ENCODE measurements around the gene SORCS3.

The SORCS3 gene

DNA sequence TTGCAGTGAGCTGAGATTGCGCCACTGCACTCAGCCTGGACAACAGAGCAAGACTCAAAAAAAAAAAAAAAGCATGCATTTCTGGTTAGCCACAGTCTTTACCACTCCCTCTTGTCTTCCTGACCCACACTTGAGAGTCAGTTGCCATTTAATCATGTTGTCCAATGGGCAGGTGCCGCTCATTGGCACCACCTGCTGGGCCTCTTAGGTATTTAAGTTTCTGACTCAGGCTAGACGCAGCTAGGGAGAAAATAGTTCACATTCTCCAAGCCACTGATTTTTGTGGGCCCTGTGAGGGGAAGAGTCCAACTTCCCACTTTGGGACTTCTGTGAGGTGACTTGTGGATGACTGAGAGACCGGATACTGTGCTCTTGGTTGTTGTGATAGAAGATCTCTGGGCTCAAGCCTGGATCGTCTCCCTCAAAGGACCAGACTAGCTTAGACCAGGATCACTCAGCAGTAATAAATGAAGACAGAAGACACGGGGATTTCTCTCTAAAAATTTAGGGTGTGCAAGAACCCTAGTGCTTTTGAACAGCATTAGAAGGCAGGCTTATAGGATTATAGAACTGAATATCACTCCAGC, 26.8 kb upstream of the SORCS3 start:
- no peak for DNase-seq (ENCODE audit: low read depth)
- TF ChIP-seq, protein P1, sequence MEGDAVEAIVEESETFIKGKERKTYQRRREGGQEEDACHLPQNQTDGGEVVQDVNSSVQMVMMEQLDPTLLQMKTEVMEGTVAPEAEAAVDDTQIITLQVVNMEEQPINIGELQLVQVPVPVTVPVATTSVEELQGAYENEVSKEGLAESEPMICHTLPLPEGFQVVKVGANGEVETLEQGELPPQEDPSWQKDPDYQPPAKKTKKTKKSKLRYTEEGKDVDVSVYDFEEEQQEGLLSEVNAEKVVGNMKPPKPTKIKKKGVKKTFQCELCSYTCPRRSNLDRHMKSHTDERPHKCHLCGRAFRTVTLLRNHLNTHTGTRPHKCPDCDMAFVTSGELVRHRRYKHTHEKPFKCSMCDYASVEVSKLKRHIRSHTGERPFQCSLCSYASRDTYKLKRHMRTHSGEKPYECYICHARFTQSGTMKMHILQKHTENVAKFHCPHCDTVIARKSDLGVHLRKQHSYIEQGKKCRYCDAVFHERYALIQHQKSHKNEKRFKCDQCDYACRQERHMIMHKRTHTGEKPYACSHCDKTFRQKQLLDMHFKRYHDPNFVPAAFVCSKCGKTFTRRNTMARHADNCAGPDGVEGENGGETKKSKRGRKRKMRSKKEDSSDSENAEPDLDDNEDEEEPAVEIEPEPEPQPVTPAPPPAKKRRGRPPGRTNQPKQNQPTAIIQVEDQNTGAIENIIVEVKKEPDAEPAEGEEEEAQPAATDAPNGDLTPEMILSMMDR (conservative IDR thresholded peaks at IDR 0.05; ENCODE audit: low read depth, low read length): peak; percentile 70
- H3K4me3 ChIP-seq (ENCODE audit: low read length): no peak overlapping the region

DNA sequence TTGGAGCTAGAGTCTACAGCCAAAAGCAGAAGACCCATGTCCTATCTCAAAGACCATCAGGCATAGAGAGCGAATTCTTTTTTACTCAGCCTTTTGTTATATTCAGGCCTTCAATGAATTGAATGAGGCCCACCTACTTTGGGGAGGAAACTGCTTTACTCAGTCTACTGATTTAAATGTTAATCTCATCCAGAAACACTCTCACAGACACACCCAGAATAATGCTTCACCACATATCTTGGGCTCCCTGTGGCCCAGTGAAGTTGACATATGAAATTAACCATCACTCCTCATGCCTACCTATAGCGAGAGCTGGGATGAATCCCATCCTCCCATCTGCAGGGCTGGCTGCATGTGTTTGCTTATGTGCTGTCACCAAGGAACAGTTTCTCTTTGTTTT, 26.0 kb upstream of the SORCS3 start:
- no peak for DNase-seq (ENCODE audit: low read depth)
- H3K4me3 ChIP-seq (ENCODE audit: low read length): no peak overlapping the region
- TF ChIP-seq, protein P1 (conservative IDR thresholded peaks at IDR 0.05; ENCODE audit: low read depth, low read length): no peak

DNA sequence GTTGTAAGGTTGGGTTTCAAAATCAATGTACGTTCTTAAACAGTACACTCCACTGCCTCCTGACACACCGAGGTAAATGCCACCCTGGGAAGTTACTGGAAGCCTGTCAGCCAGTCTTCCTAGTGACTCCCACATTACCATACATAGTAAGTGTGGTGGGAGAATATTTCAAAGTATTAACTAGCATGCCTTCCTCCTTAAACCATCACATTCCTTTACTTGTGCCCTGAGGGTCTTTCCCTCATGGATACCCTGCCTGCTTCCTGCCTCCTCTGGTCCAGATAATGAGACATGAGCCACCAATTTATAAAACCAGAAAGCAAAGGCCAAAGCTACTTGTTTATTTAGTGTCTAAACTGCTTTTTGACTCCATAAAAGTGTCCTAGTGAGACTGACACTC, 23.3 kb upstream of the SORCS3 start:
- TF ChIP-seq, protein P1 (conservative IDR thresholded peaks at IDR 0.05; ENCODE audit: low read depth, low read length): no peak
- H3K4me3 ChIP-seq (ENCODE audit: low read length): no peak overlapping the region
- no peak for DNase-seq (ENCODE audit: low read depth)

DNA sequence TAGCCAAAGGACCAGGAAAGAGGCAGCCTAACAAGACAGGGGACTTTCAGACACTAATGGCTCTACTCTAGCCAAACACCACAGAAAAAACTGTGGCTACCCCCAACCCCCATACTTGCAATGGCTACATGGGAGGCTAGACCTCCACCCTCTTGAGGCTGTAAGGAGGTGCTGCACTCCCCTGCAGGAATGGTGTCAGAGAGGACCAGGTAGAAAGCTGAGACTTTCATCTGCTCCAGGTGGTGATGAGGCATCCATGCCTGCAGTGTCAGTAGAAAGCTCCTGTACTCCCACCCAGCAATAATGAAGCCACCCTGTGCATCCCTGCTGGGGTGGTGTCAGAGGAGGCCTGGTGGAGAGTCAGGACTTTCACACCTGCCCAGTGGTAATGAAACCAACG, 18.9 kb upstream of the SORCS3 start:
- no peak for DNase-seq (ENCODE audit: low read depth)
- no peak overlapping the region for H3K4me3 ChIP-seq (ENCODE audit: low read length)
- TF ChIP-seq, protein P1 (conservative IDR thresholded peaks at IDR 0.05; ENCODE audit: low read depth, low read length): no peak

DNA sequence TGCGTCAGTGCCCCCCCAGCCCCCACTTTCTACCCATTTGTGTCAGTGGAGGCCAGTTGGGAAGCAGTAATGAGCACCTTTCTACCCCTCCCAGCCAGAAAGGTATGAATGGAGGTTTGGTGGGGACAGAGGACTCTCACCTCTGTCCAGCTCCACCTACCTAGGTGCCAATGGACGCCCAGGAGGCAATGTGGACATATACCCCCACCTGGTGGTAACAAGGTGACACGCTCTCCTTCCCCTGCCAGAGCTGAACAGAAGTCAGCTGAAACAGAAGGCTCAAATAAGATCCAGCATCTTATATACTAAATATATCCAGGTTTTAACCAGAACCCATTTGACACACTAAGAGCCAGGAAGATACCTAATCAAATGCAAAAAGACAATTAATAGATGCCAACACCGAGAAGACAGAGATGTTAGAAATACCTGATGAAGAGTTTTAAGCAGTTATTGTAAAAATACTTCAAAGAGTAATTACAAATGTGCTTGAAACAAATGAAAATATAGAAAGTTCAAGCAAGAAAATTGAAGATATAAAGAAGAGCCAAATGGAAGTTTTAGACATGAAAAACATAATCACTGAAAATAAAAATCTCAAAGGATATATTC, 18.4 kb upstream of the SORCS3 start:
- TF ChIP-seq, protein P1 (conservative IDR thresholded peaks at IDR 0.05; ENCODE audit: low read depth, low read length): peak; percentile 75
- no peak overlapping the region for H3K4me3 ChIP-seq (ENCODE audit: low read length)
- no peak for DNase-seq (ENCODE audit: low read depth)

DNA sequence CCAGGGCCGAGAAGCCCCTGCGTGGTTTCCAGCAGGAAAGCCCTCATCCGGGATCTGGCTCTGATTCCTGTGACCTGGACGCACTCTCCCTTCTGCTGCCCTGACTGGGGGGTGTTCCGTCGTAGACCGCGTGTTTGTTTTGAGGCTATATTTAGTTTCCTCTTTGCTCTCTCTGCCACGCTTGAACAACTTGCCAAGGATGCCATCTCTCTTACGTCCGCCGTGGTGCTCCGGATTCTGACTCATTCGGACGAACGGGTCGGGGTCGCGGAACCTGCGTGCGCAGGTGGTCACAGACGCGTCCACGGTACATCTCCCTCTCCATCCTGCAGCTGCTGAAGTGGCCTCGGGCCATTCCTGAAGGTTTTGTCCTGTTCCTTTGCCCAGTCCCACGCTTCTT, 10.4 kb upstream of the SORCS3 start:
- TF ChIP-seq, protein P1 (conservative IDR thresholded peaks at IDR 0.05; ENCODE audit: low read depth, low read length): no peak
- no peak for DNase-seq (ENCODE audit: low read depth)
- no peak overlapping the region for H3K4me3 ChIP-seq (ENCODE audit: low read length)

DNA sequence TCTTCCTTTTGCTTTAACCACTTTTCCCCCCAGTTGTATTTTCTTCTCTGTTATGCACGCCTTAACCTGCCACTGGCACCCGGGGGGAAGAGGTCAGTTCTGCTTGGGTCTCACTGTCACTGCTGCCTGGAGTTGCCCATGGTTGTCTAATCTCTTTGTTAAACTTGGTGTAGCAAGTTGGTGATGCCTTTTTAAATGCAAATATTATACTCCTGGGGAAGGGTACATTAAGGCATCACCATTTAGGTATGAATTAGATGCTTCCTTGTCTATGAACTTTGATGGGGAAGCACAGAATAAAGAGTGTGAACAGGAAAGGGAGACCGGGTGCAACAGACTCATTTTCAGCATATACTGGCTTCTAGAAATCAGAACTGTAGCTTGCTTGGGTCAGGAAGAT, 9.1 kb upstream of the SORCS3 start:
- no peak overlapping the region for H3K4me3 ChIP-seq (ENCODE audit: low read length)
- TF ChIP-seq, protein P1 (conservative IDR thresholded peaks at IDR 0.05; ENCODE audit: low read depth, low read length): no peak
- no peak for DNase-seq (ENCODE audit: low read depth)

All from retinal pigment epithelial cell (primary cell).